ENCODE data around the gene FBXO8. TPM values are rescaled to one million over a fixed set of nuclear protein-coding genes. Genes with fewer than 3 reads are reported as not detected.

Gene FBXO8
- total RNA-seq, 1 experiment from 2014 or later = 17.9 TPM

Other genes with a start within 250 kb of the FBXO8 start
- gene CEP44, start 244 bp upstream of the FBXO8 start, total RNA-seq (2014; rRNA removed; shearing (Covaris generic)) = 5.9 and 14.1 TPM in 2 replicates
- gene HPGD, start 238.8 kb upstream of the FBXO8 start, total RNA-seq (2014; rRNA removed; shearing (Covaris generic)) = not detected in 2 replicates